Brain pericyte (primary cell): ENCODE measurements around the gene SH3RF1.
A peak's percentile ranks its signal among the peaks of the same experiment; 100 is the strongest.
"Not testable (repeated sequence)": the region's sequence is repeated elsewhere in the genome, so short reads cannot be mapped to it uniquely, and the experiment has no call there.

Experiments used
- DNase-seq: peaks from one replicate; pipeline ENCODE4 v3.0.0-alpha.2; 2012; ENCODE audit warnings: low read depth, low spot score

SH3RF1 gene

DNA sequence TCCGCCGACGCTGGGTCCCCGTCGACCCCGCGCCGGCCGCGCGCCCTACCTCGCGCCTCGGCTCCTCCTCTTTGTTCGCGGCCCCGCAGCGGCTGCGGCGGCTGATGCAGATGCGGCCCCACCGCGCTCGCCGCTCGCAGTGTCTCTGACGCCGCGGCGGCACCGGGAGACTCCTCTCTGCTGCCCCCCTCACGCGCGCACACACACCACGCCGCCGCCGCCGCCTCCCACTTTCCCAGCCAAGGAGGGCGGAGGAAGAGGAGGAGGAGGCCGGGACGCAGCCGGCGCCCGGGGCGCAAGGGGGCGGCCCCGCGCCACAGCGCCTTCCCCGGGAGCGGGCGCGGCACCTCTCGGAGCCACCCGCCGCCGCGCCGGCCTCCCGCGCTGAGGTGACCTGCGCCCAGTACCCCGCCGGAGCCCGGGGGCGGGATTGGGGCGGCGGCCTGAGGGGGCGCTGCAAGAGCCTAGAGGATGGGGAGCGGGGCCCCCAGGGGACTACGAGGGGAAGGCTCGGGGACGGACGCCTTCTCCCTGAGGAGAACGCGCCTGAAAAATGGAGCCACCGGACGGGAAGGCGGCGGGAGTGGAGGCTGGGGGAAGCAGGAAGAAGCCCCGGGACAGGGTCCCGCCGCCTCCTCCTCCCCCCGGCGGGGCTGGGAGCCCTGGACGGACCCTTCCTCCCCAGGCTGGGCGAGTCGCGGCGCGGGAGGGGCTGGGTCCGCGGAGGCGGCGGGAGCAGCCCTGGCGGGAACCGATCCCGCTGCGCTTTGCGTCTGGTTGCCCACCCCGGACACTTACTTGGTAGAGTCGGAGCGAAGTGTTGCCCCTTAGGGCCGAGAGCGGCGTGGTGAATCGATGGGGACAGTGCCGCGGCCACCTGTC, at the start of gene SH3RF1:
Gene SH3RF1 (minus strand): TSS at position 147 of the 882 bp plus-strand sequence. CDS start 1,744 bp downstream, outside the sequence.
- no peak for DNase-seq

DNA sequence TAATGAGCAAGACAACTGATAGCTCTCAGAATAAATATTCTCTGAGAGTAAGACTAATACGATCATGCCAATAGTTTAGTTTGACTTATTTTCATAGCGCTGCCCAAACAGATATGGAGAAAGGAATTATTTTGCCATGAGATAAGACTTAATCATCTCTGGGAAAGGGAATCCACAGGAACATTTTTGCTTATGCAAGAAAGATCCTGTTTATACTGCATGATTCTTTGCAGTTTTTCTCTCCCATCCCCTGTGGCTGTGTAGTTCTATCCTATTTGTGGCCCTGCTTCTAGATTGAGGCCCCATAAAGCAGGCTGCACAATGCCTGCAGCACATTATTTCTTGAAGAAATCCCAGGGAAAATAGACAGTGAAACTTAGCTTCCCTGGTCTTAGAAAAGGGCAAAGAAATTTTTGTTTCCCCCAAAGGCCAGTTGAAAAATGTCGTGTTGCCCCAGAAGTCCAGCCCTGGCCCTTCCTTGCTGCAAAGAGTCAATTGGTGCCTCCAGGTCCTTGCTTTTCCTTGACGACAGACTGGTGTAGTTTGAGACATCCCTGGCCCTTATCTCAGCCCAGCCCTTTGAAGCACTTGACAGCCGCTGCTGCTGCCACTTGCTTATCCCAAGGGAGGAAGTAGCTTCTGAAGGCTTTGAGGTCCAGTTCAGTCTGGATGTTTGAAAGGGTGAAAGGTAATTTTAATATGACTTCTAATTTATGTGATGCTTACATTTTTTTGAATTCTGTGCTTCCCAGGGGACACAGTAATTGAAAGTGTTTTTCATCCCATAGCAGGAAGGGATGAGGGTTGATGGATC, 45.0 kb upstream of the SH3RF1 start:
- peak; percentile 41 for DNase-seq

DNA sequence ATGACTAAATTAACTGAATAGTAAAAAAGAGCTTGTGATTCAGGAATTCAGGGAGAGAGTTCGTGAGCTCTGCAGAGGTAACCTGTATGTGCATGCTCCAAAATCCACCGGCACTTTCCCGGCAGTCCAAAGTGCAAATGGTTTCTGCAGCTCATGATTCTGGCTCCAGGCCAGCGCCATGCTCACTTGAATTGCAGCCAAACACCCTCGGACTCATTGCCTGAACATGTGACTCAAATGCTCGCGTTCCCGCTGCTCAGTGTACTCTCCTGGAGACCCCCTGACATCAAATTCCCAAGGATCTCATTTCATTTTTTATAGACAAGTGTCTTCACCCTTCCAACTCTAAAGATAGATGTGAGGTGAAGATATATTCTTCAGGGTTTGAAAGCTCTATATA, 44.1 kb upstream of the SH3RF1 start:
- peak; percentile 52 for DNase-seq

DNA sequence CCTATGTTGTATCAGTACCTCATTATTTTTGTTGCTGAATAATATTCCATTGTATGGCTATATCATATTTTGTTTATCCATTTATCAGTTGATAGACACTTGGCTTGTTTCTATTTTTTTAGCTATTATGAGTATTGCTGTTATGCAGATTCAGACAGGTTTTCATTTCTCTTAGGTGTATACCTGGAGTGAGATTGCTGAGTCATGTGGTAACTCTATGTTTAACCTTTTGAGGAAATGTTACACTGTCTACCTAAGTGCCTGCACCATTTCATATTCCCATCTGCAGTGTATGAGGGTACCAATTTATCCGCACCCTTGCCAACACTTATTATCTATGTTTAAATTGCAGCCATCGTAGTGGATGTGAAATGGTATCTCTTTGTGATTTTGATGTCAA, 43.0 kb upstream of the SH3RF1 start:
- DNase-seq = no peak

DNA sequence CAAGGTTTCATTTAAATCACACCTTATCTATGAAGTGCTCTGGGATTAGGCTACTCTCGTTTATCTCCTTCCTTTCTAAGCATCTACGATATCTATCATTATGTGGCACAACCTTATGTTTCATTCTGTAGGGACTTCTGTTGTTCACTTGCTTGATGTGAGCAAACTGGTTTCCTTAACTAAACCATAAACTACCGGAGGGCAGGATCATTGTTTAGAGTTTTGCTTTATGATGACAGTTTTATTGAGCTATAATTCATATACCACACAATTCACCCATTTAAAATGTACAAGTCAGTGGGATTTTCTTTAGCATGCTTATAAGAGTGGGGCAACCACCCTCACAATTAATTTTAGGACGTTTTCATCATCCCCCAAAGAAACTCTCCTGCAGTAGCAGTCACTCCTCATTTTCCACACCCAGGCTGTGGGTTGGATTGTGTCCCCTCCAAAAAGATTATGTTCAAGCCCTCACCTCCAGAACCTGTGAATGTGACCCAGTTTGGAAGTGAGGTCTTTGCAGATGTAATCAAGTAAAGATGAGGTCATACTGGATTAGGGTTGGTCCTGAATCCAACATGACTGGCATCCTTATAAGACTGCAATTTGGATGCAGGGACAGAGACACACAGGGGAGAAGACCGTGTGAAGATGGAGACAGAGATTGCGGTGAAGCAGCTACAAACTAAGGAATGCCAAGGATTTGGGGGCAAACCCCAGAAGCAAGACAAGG, 42.1 kb upstream of the SH3RF1 start:
- DNase-seq = no peak

DNA sequence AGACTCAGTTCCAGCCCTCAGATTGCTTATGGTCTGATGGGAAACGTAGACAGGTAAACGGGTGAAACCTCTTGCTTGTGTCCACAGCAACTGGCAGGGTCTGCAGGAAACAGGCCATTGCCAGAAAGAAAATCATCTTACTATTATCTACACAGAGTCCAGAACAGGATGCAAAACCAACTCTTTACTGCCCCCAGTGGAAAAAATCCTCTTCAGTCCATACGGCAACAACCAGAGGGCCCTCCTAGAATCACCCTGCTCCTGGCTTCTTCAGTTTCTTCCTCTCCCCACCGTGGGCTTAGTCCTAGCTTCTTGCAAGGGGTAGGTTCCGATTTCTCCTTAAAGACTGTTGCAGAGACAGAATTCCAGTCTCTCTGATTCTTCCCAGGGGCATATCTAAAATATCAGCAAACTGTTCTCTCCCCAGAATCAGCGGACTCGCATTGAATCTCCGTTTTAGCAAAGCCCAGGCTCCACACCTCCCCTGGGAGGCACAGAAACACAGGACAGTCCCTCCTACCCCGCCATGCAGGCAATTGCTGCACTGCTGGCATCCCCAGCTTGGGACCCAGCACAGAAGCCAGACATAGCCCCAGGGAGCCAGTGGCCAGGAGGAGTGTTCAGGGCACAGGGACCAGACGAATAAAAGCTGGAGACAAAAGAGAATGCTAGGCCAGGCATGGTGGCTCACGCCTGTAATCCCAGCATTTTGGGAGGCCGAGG, 41.0 kb upstream of the SH3RF1 start:
- no peak for DNase-seq

DNA sequence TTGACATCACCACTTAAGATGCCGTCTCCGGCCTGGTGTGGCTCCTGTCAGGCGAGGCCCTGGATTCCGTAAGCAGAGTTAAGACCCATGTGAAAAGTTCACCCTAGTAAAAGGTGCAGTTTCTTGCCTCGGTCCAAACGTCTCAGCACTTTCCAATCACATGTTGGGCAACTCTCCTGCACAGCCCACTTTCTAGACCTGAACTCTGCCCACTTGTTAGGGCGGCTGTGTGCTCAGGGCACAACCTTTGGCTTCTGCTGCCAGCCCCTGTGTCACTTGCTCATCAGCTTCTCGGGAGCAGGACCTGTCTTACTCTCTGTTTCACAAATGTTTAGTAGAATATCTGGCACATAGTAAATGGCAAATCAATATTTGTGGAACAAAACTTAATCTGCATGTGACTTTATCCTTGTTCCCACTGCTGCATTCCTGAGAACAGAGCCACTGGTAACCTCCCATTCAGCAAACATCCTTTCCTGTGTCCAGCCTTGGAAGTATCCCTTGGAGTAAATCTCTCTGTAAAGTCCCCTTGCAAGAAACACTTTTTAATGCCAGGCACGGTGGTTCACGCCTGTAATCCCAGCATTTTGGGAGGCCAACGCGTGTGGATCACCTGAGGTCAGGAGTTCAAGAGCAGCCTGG, 38.7 kb upstream of the SH3RF1 start:
- no peak for DNase-seq

DNA sequence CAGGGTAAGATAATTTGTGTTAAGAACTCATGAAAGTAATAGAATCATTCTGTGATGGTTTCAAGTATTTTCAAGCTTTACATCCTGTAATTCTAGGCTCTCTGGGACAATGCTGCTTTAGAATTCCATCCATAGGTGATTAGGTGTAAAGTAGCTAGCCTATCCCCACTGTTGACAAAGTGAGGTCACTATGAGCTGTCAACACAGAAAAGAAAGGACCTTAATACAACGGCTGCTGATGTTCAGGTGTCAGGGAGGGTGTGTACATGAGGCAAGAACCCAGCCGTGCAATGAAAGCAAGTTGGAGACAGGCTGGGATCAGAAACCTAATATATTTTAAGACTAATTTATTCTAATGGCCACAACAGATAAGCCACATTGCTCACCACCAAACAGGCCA, 36.8 kb upstream of the SH3RF1 start:
- DNase-seq = no peak

DNA sequence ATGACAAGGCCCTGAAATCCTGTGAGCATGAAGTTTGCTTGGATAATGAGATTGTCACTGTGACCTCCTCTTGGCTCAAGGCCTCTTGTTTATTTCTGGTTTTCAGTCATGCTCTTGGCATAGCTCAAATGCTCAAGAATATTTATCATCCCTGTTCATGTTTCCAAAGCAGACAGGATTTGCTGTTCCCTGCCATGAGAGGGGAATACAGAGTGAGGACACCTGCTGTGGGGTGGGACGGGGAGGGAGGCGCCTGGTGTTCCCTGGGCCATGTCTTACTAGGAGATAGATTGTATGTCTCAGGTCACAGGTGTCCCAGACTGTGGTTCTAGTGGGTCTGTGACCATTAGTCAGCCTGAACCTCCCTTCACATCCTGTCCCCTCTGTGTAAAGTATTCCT, 34.9 kb upstream of the SH3RF1 start:
- no peak for DNase-seq

DNA sequence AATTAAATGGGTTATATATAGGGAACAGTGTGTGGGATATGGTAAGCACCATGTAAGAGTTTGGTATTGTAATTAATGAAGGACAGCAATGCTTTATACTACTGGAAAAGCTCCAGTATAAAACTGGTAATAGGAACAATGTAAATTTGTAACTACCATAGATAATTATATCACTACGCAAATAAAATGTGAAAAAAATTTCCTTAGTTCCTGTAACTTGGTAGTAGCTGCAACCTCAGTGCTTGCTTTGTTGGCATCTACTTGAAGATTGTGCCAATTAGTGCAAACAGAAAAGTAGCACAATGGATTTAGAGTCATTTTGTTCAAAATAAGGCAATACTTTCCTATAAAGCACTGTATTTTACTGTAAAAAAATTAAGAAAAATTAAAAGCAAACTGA, 34.4 kb upstream of the SH3RF1 start:
- no peak for DNase-seq

DNA sequence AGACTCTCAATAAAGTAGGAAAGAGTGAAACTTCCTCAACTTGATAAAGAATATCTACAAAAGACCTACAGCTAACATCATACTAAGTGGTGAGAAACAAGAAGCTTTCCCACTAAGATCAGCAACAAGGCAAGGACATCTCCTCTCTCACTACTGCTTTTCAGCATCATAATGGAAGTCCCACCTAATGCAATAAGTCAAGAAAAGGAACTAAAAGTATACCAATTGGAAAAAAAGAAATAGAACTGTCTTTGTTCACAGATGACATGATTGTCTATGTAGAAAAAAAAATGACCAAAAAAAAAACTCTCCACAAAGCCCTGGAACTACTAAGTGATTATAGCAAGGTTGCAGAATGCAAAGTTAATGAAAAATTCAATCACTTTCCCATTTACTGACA, 25.1 kb upstream of the SH3RF1 start:
- DNase-seq = no peak

DNA sequence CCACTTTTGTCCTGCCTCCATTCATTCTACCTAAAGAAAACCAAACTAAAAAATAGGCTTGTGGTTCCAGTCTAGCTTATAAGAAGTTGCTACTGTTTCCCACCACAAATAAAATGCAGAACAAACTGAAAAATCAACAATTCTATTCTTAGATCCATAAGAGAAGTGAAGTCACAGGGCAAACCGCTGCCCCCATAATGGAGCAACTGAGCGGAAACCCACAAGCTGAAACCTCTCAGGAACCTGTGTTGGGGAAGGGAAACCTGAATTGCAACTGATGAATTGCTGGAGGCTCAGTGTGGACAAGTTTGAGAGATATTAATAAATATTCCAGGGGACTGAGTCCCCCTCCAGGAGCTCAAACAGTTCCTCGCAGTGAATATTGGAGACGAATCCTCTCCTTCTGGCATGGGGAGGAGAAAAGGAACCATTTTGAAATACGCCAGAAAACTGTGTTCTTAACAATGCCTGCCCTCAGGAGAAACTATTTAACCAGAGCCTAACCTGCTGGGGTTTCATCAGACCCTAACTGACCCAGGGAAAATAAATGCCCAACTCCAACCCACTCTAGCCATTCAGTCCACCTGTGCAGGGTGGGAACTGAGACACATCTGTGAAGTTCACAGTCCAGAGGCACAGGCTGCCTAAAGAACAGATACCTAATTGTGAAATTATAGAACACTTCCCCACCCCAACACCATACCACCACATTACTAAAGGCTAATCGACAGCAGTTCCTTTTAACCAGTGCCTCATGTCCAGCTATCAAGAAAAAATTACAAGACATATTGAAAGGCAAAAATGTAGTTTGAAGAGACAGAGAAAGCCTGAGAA, 22.8 kb upstream of the SH3RF1 start:
- DNase-seq = no peak

DNA sequence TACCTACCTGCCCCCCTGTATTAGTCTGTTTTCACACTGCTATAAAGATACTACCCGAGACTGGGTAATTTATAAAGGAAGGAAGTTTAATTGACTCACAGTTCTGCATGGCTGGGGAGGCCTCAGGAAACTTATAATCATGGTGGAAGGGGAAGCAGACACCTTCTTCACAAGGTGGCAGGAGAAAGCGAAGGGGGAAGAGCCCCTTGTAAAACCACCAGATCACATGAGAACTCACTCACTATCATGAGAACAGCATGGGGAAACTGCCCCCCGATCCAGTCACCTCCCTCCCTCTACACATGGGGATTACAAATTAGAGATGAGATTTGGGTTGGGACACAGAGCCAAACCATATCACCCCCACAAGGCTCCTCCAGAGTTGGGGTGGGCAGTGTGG, 17.2 kb upstream of the SH3RF1 start:
- DNase-seq = not testable (repeated sequence)

DNA sequence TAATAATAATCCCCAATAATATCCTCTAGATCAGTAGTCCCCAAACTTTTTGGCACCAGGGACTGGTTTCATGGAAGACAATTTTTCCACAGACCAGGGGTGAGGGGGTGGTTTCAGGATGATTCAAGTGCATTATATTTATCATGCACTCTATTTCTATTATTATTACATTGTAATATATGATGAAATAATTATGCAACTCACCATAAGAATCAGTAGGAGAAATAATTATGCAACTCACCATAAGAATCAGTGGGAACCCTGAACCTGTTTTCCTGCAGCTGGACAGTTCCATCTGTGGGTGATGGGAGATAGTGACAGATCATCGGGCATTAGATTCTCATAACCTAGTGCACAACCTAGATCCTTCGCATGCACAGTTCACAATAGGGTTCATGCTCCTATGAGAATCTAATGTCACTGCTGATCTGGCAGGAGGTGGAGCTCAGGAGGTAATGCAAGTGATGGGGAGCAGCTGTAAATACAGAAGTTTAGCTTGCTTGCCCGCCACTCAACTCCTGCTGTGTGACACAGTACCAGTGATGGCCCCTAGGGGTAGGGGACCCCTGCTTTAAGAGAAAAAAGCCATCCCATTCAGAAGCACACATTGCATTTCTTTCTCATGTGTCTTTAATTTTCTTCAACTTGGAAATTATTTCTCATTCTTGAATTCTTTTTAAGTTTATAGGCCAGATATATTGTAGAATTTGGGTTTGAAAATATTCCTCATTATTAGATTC, 16.0 kb upstream of the SH3RF1 start:
- DNase-seq = no peak

DNA sequence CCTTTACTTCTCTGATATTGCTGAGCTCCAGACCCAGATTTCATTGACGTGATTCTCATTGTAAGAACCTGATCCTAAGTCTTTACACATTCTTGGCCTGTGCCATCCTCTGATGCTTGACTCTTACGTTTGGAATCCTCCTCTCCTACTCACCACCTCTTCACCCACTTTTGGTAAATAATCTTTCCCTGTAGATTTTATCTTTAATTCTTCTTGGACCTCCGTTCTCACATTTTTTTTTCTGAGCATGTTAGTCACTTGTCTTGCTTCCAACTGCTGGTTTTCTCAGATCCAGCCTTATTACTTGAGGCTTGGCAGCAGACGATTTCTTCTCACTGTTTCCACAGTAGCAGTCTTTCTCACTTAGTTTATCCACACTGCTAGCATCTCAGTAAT, 12.4 kb upstream of the SH3RF1 start:
- DNase-seq = no peak

DNA sequence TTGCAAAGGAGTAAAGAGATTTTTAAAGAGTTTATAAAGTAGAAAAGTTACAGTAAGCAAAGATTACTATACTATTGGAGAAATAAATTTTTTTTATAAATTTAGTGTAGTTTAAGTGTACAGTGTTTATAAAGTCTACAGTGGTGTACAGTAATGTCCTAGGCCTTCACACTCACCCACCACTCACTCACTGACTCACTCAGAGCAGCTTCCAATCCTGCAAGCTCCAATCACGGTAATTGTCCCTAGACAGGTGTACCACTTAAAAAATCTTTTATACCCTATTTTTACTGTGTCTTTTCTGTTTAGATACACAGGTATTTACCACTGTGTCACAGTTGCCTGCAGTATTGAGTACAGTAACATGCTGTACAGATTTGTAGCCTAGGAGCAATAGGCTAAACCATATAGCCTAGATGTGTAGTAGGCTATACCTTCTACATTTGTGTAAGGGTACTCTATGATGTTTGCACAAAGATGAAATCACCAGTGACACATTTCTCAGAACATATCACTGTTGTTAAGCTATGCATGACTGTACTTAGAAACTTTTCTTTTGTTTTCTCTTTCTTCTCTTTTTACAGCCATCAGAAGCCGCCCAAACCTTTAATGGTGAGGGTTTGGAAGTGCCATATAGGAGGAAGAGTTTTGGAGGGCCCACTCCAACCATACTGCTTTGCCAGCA, 11.8 kb upstream of the SH3RF1 start:
- no peak for DNase-seq

DNA sequence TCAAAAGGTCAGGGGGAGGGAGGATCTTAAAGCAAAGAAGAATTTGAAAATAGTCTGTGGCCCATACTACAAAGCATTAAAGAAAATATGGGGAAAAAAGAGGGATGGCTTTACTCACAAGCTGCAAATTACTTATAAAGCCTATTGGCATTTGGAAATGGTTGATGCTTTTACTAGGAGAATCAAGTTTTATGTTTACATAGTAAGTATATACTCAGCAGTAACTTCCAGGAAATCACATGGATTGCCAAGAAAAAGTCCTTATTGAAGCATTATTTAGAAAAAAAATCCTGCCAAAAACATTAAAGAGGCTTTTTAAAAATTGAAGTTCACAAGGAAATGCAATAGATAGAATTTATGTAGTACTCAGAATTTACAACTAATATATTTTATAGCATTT, 8.4 kb upstream of the SH3RF1 start:
- DNase-seq = no peak

DNA sequence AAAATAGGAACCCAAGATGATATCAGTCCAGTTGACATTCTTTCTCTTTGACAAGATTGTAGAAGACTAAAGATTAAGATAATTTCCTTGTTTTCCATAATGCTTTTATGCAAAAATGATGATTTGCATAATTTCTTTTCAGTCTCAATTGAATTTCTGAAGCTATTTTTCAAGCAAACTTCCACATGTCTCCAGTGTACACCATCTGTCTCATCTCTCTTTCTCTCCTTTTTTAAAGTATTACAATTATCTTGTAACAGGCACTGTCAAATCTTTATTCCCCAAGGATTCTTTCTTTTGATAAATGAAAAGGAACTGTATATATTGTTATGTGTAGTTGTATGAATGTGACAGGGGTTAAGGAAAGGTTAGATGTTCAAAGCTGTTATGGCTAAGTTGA, 7.9 kb upstream of the SH3RF1 start:
- no peak for DNase-seq

DNA sequence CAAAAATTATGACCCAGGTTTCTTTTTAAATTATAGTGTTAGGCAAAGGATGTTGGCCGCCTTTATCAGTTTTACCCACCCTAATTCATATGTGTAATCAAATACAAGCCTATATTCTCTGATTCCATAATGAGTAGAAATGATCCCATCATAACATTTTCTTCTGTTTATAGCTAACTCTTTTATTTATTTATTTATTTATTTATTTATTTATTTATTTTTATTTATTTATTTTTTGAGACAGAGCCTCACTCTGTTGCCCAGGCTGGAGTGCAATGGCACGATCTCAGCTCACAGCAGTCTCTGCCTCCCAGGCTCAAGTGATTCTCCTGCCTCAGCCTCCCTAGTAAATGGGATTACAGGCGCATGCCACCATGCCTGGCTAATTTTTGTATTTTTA, 7.1 kb upstream of the SH3RF1 start:
- not testable (repeated sequence) for DNase-seq
